ENCODE results near the gene QPRT. TPM values are rescaled to one million over a fixed set of nuclear protein-coding genes. Genes with fewer than 3 reads are reported as not detected.
A peak's percentile ranks its signal among the peaks of the same experiment; 100 is the strongest.
"Not testable (repeated sequence)": the region's sequence is repeated elsewhere in the genome, so short reads cannot be mapped to it uniquely, and the experiment has no call there.

The QPRT gene
- total RNA-seq, 6 experiments from 2014 or later, result 3.0 to 12.4 (median 10.3) TPM

GRCh38 chr16:29729116-29729521 lies 50.1 kb downstream of the QPRT start:
- H3K27ac Mint-ChIP-seq, result no peak overlapping the region

GRCh38 chr16:29730649-29731048 lies 51.7 kb downstream of the QPRT start:
- DNase-seq, result no peak
- Mint-ChIP-seq H3K27me3 (ENCODE audit: insufficient read depth) (peaks cover 30% of the 10 kb centered on the region), H3K4me3 (no peak overlapping the region), H3K4me1 (ENCODE audit: low read depth) (peaks cover 16% of the 10 kb centered on the region), H3K27ac (no peak overlapping the region), H3K9me3 (no peaks in the 10 kb centered on the region), H3K36me3 (ENCODE audit: low read depth) (no peaks in the 10 kb centered on the region)
- TF ChIP-seq CTCF (IDR thresholded peaks at IDR 0.05), result no peak

More at GRCh38 chr16:29729116-29729521, 50.1 kb downstream of the QPRT start:
- Mint-ChIP-seq H3K4me1 (ENCODE audit: low read depth) (peaks cover 9% of the 10 kb centered on the region), H3K4me3 (peak overlapping the region; percentile 81), H3K27me3 (ENCODE audit: insufficient read depth) (peaks cover 25% of the 10 kb centered on the region), H3K9me3 (no peaks in the 10 kb centered on the region), H3K36me3 (ENCODE audit: low read depth) (no peaks in the 10 kb centered on the region)
- DNase-seq, result peak; percentile 47
- TF ChIP-seq CTCF (IDR thresholded peaks at IDR 0.05), result peak; percentile 78

- H3K27ac Mint-ChIP-seq; H3K36me3 Mint-ChIP-seq (ENCODE audit: low read depth); H3K4me3 Mint-ChIP-seq; H3K9me3 Mint-ChIP-seq; DNase-seq: not testable (repeated sequence)
- Mint-ChIP-seq H3K27me3 (ENCODE audit: insufficient read depth) (peaks cover 31% of the 10 kb centered on the region), H3K4me1 (ENCODE audit: low read depth) (peaks cover 16% of the 10 kb centered on the region)
These were observed 53.0 kb downstream of the QPRT start for GRCh38 chr16:29731768-29732601.

- Mint-ChIP-seq H3K4me1 (ENCODE audit: low read depth) (peaks cover 6% of the 10 kb centered on the region), H3K4me3 (no peak overlapping the region), H3K36me3 (ENCODE audit: low read depth) (no peaks in the 10 kb centered on the region), H3K27me3 (ENCODE audit: insufficient read depth) (peaks cover 32% of the 10 kb centered on the region), H3K27ac (no peak overlapping the region), H3K9me3 (no peaks in the 10 kb centered on the region)
- TF ChIP-seq CTCF (IDR thresholded peaks at IDR 0.05), result no peak
- peak; percentile 22 for DNase-seq
These were observed 55.8 kb downstream of the QPRT start for GRCh38 chr16:29734786-29735185.

- H3K4me3 Mint-ChIP-seq, result no peak overlapping the region
- H3K9me3 Mint-ChIP-seq, result no peaks in the 10 kb centered on the region
- H3K27me3 Mint-ChIP-seq (ENCODE audit: insufficient read depth), result peaks cover 42% of the 10 kb centered on the region
- no peak for DNase-seq
- H3K27ac Mint-ChIP-seq, result no peak overlapping the region
- TF ChIP-seq CTCF (IDR thresholded peaks at IDR 0.05), result 0 out of 2 replicates have a peak, but pooled peaks have one; percentile 15
- peaks cover 6% of the 10 kb centered on the region for H3K4me1 Mint-ChIP-seq (ENCODE audit: low read depth)
- no peaks in the 10 kb centered on the region for H3K36me3 Mint-ChIP-seq (ENCODE audit: low read depth)
These were observed 57.1 kb downstream of the QPRT start for GRCh38 chr16:29736112-29736511.

- DNase-seq, result no peak
- TF ChIP-seq CTCF (IDR thresholded peaks at IDR 0.05), result no peak
- H3K4me1 Mint-ChIP-seq (ENCODE audit: low read depth), result peaks cover 6% of the 10 kb centered on the region
- peaks cover 48% of the 10 kb centered on the region for H3K27me3 Mint-ChIP-seq (ENCODE audit: insufficient read depth)
- H3K36me3 Mint-ChIP-seq (ENCODE audit: low read depth), result no peaks in the 10 kb centered on the region
- H3K9me3 Mint-ChIP-seq, result no peaks in the 10 kb centered on the region
- H3K27ac Mint-ChIP-seq, result no peak overlapping the region
- no peak overlapping the region for H3K4me3 Mint-ChIP-seq
These were observed 57.8 kb downstream of the QPRT start for GRCh38 chr16:29736764-29737163.

Data from HFFc6 (cell line).